ENCODE data around the gene ABR.

- TF ChIP-seq CTCF (IDR thresholded peaks at IDR 0.05; ENCODE audit: insufficient read depth, low read depth, low read length): no peak
- no peak for TF ChIP-seq EZH2 (IDR thresholded peaks at IDR 0.05; ENCODE audit: insufficient read depth, low read length)
Measured at GRCh38 chr17:1077986-1078711, 101.6 kb downstream of the ABR start.

Data from astrocyte (in vitro differentiated cells and primary cell).